Inflammatory macrophage treated with lipopolysaccharide for 1 hour (primary cell): ENCODE results near the gene HMGB3.
"Not testable (repeated sequence)": the region's sequence is repeated elsewhere in the genome, so short reads cannot be mapped to it uniquely, and the experiment has no call there.

Source experiments
- DNase-seq, 2 donors: peaks; one replicate each; pipeline ENCODE4 v3.0.0-alpha.2; 2020 to 2022

HMGB3 gene

DNA sequence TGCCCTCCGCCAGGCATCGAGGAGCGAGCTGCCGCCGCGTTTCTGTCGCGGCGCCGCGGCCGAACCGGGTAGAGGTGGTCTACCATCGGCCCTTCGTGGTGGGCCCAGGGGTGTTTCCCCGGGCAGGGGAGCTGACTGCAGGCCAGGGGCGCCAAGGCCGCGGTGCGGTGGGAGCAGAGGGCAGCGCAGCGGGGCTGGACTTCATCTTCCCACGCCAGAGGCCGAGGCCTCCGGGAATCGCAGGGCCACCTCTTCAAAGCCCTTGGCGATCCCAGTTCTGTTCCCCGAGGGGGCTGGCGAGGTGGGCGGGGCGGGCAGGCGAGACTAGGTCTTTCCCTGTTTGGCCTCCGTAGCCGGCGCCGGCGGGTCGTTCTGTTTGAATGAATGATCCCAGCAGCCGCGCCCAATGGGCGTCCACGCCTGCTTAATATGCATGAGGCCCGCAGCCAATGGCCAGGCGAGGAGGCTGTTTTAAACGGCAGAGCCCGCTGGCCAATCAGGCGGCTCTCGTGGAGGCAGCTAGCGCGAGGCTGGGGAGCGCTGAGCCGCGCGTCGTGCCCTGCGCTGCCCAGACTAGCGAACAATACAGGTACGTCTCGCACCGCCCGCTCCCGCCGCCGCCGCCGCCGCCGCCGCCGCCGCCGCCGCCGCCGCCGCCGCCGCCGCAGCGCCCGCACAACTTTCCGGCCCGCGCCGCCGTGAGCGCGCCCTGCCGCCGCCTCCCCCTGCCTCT, at the start of gene HMGB3:
Gene HMGB3 (plus strand): TSS at position 548 of the 733 bp plus-strand sequence. CDS start 2,265 bp downstream, outside the sequence.
- peak; percentile 82 to 86 for DNase-seq

DNA sequence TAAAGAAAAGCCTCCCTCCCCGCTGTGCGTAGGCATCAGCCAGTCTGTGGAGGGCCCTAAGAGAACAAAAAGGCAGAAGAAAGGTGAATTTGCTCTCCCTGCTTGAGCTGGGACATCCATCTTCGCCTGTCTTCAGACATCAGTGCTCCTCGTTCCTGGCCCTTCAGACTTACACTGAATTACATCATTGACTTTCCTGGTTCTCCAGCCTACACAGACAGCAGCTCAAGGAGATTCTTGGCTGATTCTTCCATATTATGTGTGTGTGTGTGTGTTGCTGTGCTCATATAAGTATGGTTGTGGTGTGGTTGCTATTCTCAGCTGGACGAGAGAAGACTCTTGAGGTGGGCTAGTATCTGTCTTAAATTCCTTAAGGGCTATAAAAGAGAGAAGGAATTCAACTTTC, 49.2 kb upstream of the HMGB3 start:
- DNase-seq: no peak

DNA sequence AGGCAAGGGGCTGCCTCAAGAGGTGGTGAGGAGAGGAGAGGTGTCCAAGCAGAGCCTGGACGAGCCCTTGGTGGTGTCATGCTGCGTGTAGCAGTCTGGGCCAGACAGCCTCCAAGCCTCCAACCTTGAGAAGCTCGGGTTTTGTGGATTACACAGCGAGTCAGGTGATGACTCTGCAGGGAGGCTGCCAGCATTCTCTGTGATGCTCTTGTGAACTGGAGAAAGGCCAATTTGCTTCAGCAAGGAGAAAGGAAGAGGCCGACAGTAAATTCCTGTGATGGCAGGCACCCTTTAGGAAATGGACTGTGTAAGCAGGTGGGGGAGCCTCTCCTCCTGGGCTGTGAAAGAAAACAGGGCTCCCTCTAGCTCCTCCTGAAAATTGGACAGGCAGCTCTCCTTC, 48.7 kb upstream of the HMGB3 start:
- DNase-seq: no peak

DNA sequence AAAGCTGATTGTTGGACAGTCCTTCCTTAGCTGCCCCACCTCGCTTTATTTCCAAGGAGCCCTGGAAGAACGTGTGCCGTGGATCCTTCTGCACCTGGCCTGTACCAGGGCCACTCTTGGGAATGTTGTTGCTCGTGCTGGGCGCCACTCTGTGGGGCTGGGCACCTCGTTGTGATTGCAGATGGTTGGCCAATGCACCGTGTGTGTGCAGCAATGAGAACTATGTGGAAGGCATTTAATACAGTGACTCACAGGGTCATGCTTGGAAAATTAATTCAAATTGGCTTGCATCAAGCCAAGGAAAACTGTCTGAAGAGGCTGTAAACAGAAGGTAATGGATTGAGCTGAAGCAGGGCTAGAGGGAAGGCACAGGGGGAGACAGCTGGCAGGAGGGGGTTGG, 47.7 kb upstream of the HMGB3 start:
- no peak for DNase-seq

DNA sequence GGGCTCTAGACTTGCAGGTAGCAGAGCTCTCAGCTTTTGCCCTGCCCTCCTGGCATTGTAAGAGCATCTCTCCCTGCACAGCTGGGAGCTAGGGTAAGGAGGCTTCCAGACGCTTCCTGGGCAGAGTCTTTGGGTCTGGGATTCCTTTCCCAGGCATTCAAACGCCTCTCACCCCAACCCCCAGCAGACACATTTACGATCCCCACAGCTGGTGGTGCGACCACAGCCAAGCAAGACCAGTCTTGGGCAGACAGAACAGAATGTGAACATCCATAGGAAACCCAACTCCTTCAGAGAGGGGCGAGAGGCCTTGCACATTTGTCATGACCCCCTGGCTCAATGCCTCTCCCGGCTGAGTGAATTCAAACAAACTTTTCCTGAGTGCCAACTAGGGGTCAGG, 46.6 kb upstream of the HMGB3 start:
- DNase-seq: no peak

DNA sequence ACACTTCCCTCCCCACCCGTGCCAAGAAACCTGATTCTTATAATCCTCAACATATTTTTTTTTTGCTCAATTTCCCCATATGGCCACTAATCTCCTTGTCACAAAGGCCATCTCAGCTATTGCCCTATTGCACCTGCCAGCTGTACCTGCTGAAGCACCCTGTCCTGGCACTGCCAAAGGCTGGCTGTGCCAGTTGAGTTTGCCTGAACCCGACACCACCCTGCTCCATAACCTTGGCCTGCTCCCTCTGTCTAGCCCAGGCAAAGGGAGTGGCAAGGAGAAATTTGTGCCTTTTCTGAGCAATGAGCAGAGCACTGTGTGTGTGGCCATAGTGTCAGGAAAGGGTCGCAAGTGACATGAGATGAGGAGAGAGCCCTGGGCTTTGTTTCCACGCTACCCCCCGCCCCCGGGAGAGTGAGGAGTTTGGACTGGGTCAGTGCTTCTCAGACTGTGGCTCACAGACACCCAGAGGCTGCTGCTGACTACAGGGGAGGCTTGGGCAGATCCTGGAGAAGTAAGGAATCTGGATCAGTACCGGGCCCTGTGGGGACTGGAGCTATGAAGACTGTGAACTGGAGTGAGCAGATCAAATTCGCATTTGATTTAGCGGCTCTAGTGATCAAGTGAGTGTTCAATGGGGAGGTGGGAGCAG, 42.2 kb upstream of the HMGB3 start:
- no peak for DNase-seq

DNA sequence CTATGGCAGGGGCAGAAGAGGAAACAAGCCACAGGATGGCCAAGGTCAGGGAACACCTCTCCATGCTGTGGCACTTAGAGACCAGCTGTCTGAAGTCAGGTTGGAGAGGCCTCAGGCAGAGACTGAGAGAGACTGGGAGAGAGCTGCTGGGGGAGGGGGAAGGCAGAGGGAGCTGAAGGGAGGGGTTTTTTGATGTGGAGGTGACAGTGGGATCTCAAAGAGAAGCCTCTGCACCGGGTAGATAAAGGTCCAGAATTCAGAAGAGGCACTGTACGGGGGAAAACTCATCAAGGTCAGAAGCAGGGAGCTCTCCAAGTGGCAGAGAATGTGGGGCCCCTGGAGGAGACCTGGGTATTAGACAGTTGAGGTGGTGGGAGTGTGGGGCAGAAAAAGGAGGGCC, 41.6 kb upstream of the HMGB3 start:
- DNase-seq: no peak

DNA sequence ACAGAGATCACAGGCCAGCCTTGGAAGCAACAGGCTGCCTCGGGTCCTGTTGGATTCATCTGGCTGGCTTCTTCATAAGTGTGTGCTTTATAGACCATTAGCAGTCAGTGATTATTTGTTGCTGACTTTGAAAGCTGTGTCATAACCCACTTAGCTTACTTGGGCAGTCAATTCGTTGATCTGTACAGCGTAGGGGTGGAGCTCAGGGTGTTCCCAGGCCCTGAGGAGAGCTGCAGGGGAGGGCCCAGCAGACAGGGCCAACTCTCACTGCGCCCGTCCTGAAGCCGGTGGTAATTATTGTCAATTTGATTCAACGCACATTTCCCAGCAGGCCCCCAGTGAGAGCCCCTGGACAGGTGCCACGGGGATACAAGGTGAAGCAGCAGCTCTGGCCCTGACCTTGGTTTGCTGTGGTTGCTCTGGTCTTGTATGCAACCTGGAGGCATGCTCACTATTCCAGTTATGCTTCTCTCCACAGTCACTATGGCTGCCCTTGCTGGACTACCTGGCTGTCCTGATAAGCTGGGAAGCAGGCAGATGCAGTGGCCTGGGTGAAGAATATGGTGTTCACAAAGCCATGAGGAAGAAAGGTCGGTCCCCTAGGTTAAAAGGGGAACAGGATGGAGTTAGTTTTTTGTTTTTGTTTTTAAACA, 40.1 kb upstream of the HMGB3 start:
- DNase-seq: no peak

DNA sequence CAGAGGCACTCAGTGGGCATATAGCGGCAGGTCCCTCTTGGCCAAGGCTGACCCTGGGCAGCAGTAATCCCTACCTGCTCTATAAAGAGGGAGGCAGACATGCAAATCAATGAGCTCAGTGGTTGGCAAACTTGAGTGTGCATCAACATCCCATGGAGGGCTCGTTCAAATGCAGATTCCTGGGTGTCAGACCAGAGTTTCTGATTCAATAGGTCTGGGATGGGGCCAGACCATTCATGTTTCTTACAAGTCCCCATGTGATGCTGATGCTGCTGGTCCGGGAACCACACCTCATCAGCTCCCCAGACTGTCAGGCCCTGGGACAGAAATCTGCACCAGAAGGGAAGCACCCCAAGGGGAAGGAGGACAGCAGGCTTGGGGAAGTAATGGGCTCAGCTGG, 38.9 kb upstream of the HMGB3 start:
- DNase-seq: no peak

DNA sequence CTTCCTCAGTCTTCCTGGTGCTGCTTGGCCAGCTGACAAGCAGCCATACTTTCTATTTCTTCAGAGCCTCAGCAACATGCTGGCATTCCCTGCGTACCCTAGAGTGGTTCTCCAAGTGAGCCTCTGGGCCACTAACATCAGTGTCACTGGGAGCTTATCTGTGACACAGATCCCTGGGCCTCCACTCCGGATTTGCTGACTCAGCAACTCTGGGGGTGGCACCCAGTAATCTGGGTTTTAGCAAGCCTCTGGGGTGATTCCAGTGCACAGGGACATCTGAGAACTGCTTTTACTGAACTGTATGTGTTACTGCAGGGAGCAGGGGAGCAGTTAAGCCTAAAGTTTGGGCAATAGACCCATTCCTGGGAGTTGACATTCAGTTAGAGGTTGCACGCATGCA, 28.2 kb upstream of the HMGB3 start:
- DNase-seq: no peak

DNA sequence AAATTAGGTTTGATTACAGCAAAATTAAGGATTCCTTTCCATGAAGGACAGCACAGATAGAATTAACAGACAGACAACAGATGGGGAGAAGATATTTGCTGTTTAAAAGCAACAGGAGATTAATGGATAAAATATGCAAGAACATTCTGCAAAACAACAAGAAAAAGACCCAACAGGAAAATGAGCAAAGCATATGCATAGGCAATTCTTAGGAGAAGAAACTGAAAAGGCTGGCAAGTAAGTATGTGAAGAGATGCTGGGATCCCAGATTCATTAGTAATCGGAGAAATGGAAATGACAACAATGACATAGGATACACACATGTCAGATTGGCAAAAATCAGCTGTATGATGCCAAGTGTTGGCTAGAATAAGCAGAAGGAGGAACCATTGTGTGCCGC, 27.5 kb upstream of the HMGB3 start:
- DNase-seq: no peak

DNA sequence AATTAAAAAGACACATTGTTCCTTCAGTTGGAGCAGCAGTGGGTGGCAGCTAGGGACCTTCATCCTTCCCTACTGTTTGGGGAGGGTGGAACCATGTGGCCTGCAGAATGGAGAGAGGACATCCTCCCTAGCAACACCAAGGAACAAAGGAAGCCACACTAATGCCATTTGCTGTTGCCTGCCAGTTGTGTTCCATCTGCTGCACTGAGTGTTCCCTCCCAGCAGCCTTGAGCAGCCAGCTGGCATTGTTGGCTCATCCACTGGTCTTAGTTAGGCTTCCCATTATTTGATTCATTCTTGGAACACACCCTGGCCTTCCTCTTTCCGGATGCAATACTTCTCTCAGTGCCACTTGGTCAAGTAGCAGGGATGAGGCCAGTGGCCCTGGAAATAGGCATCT, 25.0 kb upstream of the HMGB3 start:
- DNase-seq: no peak

DNA sequence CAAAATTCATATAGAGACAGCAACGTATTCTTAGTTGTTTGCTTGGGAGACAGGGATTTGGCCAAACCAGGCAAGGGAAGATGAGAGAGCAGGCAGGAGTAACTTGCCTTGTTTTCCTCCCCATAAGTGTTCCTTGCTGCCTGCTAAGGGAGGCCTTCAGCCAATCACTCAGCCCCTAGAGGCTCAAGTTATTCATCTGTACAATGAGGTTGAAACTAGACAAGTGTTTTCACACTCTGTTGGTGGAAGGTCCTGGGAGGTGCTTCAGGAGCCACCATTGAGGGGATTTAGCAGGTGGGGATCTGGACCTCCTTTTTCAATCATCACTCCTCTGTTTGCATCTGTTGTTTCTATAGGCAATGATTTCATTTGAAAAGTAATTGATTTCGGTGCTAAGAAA, 23.6 kb upstream of the HMGB3 start:
- no peak for DNase-seq

DNA sequence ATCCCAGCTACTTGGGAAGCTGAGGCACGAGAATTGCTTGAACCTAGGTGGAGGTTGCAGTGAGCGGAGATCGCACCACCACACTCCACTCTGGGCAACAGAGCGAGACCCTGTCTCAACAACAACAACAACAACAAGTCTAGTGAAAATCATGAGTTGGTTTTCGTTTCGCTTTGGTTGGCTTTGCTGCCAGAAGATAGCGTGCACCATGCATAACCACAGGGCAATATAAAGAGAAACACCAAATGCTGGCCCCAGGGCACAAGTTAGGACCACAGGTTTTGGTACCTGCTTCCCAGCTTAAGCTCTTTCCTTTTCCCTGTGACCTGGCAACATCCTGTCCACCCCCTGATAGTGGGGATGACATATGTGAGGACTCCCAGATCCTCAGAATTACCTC, 21.5 kb upstream of the HMGB3 start:
- DNase-seq: no peak

DNA sequence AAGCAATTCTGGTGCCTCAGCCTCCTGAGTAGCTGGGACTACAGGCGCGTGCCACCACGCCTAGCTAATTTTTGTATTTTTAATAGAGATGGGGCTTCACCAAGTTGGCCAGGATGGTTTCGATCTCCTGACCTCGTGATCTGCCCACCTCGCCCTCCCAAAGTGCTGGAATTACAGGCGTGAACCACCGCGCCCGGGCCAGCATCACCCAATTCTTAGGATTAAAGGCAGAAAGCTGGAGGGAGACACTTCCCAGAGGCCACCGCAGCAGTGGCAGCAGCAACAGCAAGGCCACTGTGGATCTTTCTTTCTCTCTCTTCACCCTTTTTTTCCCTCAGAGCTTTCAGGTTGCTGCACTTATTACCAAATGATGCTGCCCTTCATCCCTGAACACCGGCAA, 18.7 kb upstream of the HMGB3 start:
- not testable (repeated sequence) for DNase-seq

DNA sequence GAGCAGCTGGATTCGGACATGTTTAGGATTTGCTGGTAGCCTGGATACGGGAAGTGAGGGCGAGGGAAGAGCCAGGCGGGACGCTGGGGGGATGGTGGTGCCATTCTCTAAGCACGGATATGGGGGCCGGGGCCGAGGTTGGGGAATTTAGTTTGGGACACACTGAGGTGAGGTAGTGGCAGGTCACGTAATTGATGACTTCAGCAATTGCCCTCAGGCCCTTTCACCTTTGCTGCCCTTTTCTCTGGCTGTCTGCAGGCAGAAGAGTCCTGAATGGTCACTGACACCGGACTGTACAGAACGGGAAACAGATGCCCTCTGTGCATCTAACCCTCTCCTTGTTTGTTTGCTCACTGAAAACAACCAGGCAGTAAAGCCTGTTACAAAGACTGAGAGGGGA, 16.9 kb upstream of the HMGB3 start:
- DNase-seq: no peak

DNA sequence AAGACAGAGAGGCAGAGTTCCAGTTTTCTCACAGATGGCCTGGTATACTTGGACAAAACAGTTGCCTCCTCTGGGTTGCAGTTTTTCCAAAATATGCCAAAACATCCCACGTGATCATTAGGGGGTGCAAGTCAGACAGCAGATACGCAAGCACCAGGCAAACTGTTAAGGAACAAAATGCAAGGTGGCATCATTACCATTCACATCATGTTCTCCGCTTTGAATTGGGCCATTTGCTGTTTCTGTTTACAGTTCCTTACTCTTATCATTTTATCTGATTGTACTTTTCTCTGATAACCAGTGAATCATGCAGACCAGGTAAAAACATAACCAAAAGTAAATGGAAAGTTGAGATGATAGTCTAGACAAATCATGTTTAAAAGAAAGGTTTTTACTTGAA, 16.4 kb upstream of the HMGB3 start:
- DNase-seq: no peak

DNA sequence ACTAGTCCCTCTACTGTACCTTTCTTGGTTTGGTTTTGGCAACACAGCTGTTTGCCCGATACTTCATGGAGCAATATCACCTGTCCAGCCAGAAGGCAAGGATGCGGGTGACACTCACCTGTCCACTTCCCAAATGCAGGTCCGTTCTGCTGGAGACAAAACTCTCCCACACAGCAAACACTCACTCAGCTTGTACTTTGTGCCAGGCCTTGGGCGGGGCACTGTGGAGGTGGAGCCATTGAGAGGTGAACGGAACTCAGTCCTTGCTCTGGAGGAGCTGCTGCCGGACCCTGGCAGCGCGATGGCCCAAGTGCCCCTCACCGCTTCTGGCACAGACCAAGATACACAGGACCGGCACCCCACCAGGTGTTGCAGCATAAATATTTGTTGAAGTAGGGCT, 15.3 kb upstream of the HMGB3 start:
- DNase-seq: no peak

DNA sequence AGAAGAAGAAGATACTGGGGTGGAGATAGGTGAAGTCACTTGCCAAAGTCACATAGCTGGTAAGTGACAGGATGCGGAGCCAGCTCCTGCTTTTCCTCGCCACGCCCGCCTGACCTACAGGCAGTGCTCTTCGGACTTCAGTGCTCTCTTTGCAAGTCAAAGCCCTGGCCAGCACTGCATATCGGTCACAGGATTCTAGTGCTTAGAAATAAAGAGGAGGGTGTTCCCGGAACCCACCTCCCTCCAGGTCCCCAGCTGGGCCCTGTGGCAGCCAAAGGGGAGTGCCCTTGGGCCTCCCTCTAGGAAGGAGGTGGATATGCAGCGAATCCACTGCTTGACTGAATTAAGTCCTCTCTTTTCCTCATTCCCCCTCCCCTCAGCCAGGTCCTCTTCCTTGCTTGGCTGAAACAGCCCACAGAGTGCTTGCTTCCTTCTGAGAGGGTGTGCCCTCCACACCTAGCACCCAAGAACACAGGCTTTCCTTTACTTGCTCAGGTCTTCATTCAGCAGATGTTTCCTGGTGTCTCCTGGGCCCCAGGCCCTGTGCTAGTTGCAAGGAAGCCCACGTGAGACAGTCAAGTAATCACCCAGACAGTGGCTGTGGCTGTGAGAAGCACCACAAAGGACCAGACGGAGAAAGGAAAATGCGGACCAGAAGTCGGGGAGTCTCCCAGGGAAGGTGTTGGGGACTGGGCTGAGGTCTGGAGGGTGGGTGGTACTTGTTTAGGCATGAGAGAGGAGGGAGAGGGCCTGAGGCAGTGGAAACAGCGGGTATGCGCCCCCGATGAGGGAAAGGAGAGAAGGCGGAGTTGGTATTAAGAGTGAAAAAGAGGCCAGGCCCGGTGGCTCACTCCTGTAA, 14.0 kb upstream of the HMGB3 start:
- DNase-seq: no peak

DNA sequence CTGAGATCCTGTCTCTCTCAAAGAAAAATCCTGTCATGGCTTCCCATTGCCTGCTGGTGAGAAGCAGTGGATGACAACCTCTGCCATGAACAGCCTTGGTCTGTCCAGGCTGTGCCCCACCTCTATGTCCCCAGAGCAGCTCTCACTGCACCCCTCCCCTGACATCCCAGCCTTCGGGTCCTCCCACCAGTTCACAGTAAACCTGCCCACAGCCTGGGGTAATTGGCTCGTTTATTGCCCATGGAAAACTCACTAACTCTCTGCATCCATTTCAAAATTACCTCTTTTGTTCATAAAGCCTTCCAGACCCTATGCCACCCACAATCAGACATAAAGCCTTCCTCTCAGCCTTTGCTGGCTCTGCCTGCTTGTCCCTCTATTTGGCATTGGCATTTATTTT, 10.7 kb upstream of the HMGB3 start:
- DNase-seq: no peak

DNA sequence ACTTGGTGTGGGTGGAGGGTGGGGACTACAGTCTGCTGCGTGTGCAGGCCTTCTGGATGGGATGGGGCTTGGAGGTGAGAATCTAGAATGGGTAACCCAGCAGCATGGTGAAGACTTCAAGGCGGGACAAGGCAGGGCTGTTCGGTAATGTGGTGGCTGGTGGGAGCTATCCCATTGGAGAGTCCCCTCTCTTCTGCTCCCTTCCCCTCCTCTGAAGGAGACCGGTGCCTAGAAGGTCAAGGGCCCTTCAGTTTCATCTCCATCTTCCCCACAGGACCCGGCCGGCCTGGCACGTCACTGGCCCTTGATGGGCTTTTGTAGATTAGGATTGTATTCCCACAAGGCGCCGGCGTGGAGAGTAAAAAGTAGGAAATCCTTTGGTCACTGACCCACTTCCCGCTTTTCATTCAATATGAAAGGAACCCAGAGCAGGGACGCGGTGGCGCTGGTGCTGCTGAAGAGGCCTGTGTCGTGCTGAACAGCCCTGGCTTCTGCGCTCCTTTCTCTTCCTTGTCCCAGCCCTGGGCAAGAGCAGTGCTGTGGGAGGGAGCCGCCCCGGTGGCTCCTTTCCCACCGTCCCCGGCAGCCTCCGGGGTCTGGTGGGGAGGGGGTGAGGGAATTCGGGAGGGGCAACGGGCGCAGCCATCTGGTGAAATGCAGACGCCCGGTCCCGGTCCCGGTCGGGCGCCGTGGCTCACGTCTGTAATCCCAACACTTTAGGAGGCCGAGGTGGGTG, 7.3 kb upstream of the HMGB3 start:
- DNase-seq: no peak

DNA sequence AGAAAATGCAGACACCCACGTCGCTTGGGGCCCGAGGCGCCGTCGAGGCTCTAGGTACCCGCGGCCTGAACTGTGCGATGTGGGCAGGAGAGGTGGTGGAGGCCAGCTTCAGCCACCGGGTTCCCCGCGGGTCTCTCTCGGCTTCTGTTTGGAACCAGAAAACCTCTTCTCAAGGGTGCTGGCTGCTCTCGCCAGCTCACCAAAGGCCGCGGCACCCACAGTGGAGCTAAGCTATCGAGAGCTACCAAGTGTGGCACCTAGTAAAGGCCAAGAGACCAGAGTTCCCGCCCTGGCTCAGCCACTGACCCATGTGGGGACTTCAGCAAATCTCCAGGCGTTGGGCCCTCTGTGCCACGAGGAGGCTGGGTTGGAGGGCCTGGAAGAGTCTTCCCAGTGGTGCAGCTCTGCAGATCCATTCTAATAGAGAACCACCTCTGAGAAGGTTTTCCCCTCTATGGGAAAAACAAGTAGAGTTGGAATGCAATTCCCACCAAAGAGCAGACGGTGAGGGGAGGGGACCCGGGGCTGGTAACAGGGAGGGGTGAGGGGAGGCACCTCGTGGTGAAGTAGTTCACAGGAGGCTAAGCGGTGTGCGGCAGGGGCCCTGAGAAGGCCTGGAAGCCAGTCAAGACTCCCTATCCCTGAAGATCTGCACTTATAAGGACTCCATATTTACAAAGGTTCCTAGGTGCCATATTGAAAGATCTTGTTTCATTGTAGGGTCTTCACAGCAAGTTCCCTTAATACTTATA, 5.5 kb upstream of the HMGB3 start:
- DNase-seq: no peak
